ENCODE results near the gene EFEMP2.

GRCh38 chr11:65857500-65857852, 15.1 kb downstream of the EFEMP2 start:
- TF ChIP-seq, protein P1, sequence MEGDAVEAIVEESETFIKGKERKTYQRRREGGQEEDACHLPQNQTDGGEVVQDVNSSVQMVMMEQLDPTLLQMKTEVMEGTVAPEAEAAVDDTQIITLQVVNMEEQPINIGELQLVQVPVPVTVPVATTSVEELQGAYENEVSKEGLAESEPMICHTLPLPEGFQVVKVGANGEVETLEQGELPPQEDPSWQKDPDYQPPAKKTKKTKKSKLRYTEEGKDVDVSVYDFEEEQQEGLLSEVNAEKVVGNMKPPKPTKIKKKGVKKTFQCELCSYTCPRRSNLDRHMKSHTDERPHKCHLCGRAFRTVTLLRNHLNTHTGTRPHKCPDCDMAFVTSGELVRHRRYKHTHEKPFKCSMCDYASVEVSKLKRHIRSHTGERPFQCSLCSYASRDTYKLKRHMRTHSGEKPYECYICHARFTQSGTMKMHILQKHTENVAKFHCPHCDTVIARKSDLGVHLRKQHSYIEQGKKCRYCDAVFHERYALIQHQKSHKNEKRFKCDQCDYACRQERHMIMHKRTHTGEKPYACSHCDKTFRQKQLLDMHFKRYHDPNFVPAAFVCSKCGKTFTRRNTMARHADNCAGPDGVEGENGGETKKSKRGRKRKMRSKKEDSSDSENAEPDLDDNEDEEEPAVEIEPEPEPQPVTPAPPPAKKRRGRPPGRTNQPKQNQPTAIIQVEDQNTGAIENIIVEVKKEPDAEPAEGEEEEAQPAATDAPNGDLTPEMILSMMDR (IDR thresholded peaks at IDR 0.05; ENCODE audit: low read depth, low read length, poor library complexity, severe bottlenecking): no peak
- no peak for TF ChIP-seq EZH2phosphoT487 (IDR thresholded peaks at IDR 0.05; ENCODE audit: borderline replicate concordance, low read length)

Data from DOHH2 (cell line).